ENCODE measurements around the gene VKORC1. TPM values are rescaled to one million over a fixed set of nuclear protein-coding genes. Genes with fewer than 3 reads are reported as not detected.
"Not testable (repeated sequence)": the region's sequence is repeated elsewhere in the genome, so short reads cannot be mapped to it uniquely, and the experiment has no call there.

The VKORC1 gene
- total RNA-seq, 1 experiment from 2014 or later = 105 TPM

- no peaks in the 10 kb centered on the region for H3K9me3 ChIP-seq (ENCODE audit: low read length)
- H2AFZ ChIP-seq (ENCODE audit: low read length) = peak overlapping the region; percentile 63
- peaks cover 21% of the 10 kb centered on the region for H3K4me1 ChIP-seq (ENCODE audit: insufficient read depth, low read length)
- ChIA-PET POLR2A (ENCODE audit: unreplicated experiment) (interaction anchor here (0.5 to 1.4 kb wide), 10 partner anchors 10 to 211 kb away, joined by 3 to 14 read pairs (median 6); partner anchors contain the start of genes FUS, KAT8 and VKORC1), CTCF (interaction anchor here (0.6 to 1.7 kb wide), 9 partner anchors 15 to 758 kb away, joined by 3 to 26 read pairs (median 5); partner anchors contain the start of genes FUS, HSD3B7, KAT8 and ZNF267)
- H3K9ac ChIP-seq (ENCODE audit: low read length) = peak overlapping the region; percentile 59
- H3K27me3 ChIP-seq (ENCODE audit: low read length) = no peaks in the 10 kb centered on the region
- H3K4me3 ChIP-seq (ENCODE audit: low read length) = peak overlapping the region; percentile 50
- DNase-seq (no peak), ATAC-seq (peak; percentile 17)
- no peaks in the 10 kb centered on the region for H4K20me1 ChIP-seq (ENCODE audit: low read length)
- H3K9me2 ChIP-seq (replicated peaks; ENCODE audit: low read length) = no peaks in the 10 kb centered on the region
- H3K79me2 ChIP-seq (ENCODE audit: low read length) = no peaks in the 10 kb centered on the region
- H3K27ac ChIP-seq (ENCODE audit: low read length) = peak overlapping the region; percentile 70
- H3F3A ChIP-seq (ENCODE audit: low read length, unreplicated experiment) = no peaks in the 10 kb centered on the region
- H3K36me3 ChIP-seq (ENCODE audit: low read depth, low read length) = no peaks in the 10 kb centered on the region
- TF ChIP-seq EZH2 (IDR thresholded peaks at IDR 0.05; ENCODE audit: low read length, unreplicated experiment) (no peak), EZH2phosphoT487 (IDR thresholded peaks at IDR 0.05; ENCODE audit: borderline replicate concordance, low read length) (no peak), CTCF (conservative IDR thresholded peaks at IDR 0.05; ENCODE audit: low read depth, low read length) (no peak)
- H3K4me2 ChIP-seq (ENCODE audit: low read length) = peak overlapping the region; percentile 76
- intact Hi-C loops (cut with micrococcal nuclease) = loop anchor here (1.0 to 10.0 kb wide), 4 partner anchors 25 to 301 kb away; partner anchors contain the start of genes KAT8, VKORC1 and ZNF843
- BruUV-seq (replicated peaks) = TSS peak; percentile 71
These were observed 47.0 kb upstream of the VKORC1 start for GRCh38 chr16:31141489-31142108.

- H2AFZ ChIP-seq (ENCODE audit: low read length); H3K79me2 ChIP-seq (ENCODE audit: low read length); CTCF ChIA-PET; H3K4me3 ChIP-seq (ENCODE audit: low read length); H3K9ac ChIP-seq (ENCODE audit: low read length); H3K9me2 ChIP-seq (replicated peaks; ENCODE audit: low read length); DNase-seq; H3K27me3 ChIP-seq (ENCODE audit: low read length); H3K9me3 ChIP-seq (ENCODE audit: low read length); H4K20me1 ChIP-seq (ENCODE audit: low read length); POLR2A ChIA-PET (ENCODE audit: unreplicated experiment); ATAC-seq; BruUV-seq (replicated peaks); H3K36me3 ChIP-seq (ENCODE audit: low read depth, low read length); H3F3A ChIP-seq (ENCODE audit: low read length, unreplicated experiment): not testable (repeated sequence)
- peaks cover 21% of the 10 kb centered on the region for H3K4me1 ChIP-seq (ENCODE audit: insufficient read depth, low read length)
- intact Hi-C loops (cut with micrococcal nuclease) = loop anchor here (5.0 to 10.0 kb wide), 2 partner anchors 116 to 301 kb away; partner anchors contain the start of gene ZNF843
- peak overlapping the region; percentile 76 for H3K4me2 ChIP-seq (ENCODE audit: low read length)
- peak overlapping the region; percentile 70; the same call in 1 of the 2 replicates for H3K27ac ChIP-seq (ENCODE audit: low read length)
These were observed 46.5 kb upstream of the VKORC1 start for GRCh38 chr16:31141071-31141469.

DNA sequence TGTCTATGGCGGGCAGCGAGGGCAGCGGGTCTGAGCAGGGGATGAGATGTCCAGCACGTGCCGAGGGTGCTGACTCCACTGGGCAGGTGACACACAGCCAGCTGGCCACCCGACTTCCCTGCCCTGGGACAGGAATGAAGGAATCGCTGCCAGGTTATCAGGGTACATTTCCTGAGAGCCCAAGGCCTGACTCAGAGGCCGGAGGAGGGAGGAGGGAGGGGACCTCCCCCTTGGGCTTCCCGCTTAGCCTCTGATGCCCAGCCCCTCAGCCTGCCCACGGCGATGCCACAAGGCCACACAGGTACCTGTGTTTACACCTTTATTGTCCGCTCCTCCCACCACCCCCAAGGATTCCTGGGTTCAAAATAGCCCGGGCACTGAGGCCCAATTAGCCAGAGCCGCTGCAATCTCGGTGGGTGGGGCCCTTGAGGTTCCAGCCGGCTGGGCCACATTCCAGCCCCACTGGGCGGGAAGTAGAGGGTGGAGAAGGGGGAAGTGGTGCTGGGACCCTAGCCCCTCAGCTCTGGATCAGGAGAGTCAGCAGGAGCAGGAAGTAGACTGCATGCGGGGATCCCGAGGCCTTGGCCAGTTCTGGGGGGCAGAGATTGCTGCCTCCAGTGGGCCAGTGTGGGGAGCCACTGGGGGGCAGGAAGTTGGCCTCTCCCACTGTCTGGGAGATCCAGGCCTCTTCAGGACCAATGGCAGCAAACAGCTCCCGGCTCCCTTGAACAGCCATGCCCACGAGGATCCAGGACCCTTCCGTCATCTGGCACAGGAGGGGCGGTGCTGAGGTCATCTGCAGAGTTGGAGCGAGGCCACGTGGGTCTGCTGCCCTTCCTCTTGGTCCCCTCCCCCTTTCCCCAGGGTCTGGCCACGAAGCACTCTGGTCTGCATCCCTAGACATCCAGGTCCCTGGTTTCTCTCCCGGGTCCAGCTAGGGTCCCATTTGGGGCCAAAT, 44.3 kb upstream of the VKORC1 start:
- H3K36me3 ChIP-seq (ENCODE audit: low read depth, low read length) = no peaks in the 10 kb centered on the region
- ChIA-PET POLR2A (ENCODE audit: unreplicated experiment) (no interaction called here), CTCF (no interaction called here)
- ATAC-seq (peak; percentile 48), DNase-seq (peak; percentile 85)
- BruUV-seq (replicated peaks) = no TSS peak
- H3K9ac ChIP-seq (ENCODE audit: low read length) = peak overlapping the region; percentile 6; the same call in 1 of the 2 replicates
- no peak for TF ChIP-seq EZH2phosphoT487 (IDR thresholded peaks at IDR 0.05; ENCODE audit: borderline replicate concordance, low read length)
- no peak for TF ChIP-seq EZH2 (IDR thresholded peaks at IDR 0.05; ENCODE audit: low read length, unreplicated experiment)
- TF ChIP-seq CTCF (conservative IDR thresholded peaks at IDR 0.05; ENCODE audit: low read depth, low read length) = no peak
- intact Hi-C loops (cut with micrococcal nuclease) = no loop called here
- peak overlapping the region; percentile 28 for H3K27ac ChIP-seq (ENCODE audit: low read length)
- no peaks in the 10 kb centered on the region for H3K9me2 ChIP-seq (replicated peaks; ENCODE audit: low read length)
- no peaks in the 10 kb centered on the region for H3K9me3 ChIP-seq (ENCODE audit: low read length)
- no peaks in the 10 kb centered on the region for H4K20me1 ChIP-seq (ENCODE audit: low read length)
- peaks cover 31% of the 10 kb centered on the region for H3K4me1 ChIP-seq (ENCODE audit: insufficient read depth, low read length)
- peak overlapping the region; percentile 76 for H3K4me2 ChIP-seq (ENCODE audit: low read length)
- H3F3A ChIP-seq (ENCODE audit: low read length, unreplicated experiment) = no peaks in the 10 kb centered on the region
- H2AFZ ChIP-seq (ENCODE audit: low read length) = peak overlapping the region; percentile 81
- peak overlapping the region; percentile 43; the same call in 1 of the 2 replicates for H3K4me3 ChIP-seq (ENCODE audit: low read length)
- no peaks in the 10 kb centered on the region for H3K79me2 ChIP-seq (ENCODE audit: low read length)
- no peaks in the 10 kb centered on the region for H3K27me3 ChIP-seq (ENCODE audit: low read length)

GRCh38 chr16:31136822-31137499, 42.4 kb upstream of the VKORC1 start:
- H3K27me3 ChIP-seq (ENCODE audit: low read length); H3K4me2 ChIP-seq (ENCODE audit: low read length); DNase-seq; ATAC-seq; H3K27ac ChIP-seq (ENCODE audit: low read length); BruUV-seq (replicated peaks); POLR2A ChIA-PET (ENCODE audit: unreplicated experiment); H3K9me2 ChIP-seq (replicated peaks; ENCODE audit: low read length); H3K79me2 ChIP-seq (ENCODE audit: low read length); H3K4me3 ChIP-seq (ENCODE audit: low read length); H3F3A ChIP-seq (ENCODE audit: low read length, unreplicated experiment); H3K9ac ChIP-seq (ENCODE audit: low read length); H3K9me3 ChIP-seq (ENCODE audit: low read length); H4K20me1 ChIP-seq (ENCODE audit: low read length); CTCF ChIA-PET; intact Hi-C loops (cut with micrococcal nuclease); H3K36me3 ChIP-seq (ENCODE audit: low read depth, low read length); H2AFZ ChIP-seq (ENCODE audit: low read length): not testable (repeated sequence)
- peaks cover 31% of the 10 kb centered on the region for H3K4me1 ChIP-seq (ENCODE audit: insufficient read depth, low read length)

All from PC-3 (cell line).